ENCODE data around the gene PRDM7. TPM values are rescaled to one million over a fixed set of nuclear protein-coding genes. Genes with fewer than 3 reads are reported as not detected.
"Not testable (repeated sequence)": the region's sequence is repeated elsewhere in the genome, so short reads cannot be mapped to it uniquely, and the experiment has no call there.

Gene PRDM7
- polyA plus RNA-seq (2014; cell fraction: cytosol; rRNA removed): not detected in 2 replicates
- polyA plus RNA-seq (2014; cell fraction: nucleus; rRNA removed): not detected in 2 replicates

DNA sequence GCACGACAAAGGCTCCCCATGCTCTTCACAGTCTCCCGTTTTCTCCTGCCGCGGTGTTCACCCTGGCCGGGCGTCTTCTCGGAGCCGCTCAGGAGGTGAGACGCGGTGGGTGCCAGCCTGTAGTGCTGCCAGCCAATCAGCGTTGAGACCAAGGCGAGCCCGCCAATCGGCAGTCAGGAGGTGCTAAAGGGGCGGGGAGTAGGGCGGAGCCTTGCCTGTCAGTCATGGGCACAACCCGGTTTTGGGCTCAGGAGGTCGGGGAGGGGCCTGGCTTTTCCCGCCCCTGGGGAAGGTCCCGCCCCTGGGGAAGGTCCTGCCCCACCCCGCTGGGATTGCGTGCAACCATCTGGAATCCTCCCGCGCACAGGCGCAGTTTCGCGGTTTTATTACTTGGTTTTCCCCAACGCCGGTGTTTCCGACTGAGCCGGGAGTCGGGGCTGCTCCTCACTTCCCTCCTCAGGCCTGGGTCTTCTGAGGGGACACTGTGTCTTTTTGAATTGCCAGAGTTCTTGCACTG is at the start of gene PRDM7:
Gene PRDM7, minus strand, starts transcription at position 92 of the 517 bp plus-strand sequence. CDS start 1,421 bp downstream, outside the sequence.
- peak; percentile 99 for DNase-seq (ENCODE audit: low spot score)

DNA sequence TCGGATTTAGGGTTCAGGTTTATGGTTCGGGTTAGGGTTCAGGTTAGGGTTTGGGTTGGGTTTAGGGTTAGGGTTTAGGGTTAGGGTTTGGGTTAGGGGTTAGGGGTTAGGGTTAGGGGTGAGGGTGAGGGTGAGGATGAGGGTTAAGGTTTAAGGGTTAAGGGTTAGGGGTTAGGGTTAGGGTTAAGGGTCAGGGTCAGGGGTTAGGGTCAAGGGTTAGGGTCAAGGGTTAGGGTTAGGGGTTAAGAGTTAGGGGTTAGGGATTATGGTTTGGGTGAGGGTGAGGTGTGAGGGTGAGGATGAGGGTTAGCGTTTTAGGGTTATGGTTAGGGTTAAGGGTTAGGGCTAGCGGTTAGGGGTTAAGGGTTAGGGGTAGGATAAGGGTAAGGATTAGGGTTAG is 44.7 kb upstream of the PRDM7 start:
- DNase-seq (ENCODE audit: low spot score): not testable (repeated sequence)

DNA sequence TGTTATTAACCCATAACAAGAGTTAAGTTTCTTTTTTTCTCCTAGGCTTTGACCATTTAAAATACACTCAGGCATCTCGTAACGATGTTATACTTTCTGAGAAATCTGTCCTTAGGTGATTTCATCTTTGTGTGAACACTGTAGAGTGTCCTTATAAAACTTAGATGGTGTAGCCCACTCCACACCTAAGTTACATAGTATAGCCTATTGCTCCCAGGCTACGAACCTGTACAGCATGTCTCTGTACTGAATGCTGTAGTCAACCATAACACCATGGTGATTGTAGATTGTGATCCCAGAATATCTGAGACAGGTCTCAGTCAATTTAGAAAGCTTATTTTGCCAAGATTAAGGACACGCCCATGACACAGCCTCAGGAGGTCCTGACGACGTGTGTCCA is 30.5 kb upstream of the PRDM7 start:
- not testable (repeated sequence) for DNase-seq (ENCODE audit: low spot score)

DNA sequence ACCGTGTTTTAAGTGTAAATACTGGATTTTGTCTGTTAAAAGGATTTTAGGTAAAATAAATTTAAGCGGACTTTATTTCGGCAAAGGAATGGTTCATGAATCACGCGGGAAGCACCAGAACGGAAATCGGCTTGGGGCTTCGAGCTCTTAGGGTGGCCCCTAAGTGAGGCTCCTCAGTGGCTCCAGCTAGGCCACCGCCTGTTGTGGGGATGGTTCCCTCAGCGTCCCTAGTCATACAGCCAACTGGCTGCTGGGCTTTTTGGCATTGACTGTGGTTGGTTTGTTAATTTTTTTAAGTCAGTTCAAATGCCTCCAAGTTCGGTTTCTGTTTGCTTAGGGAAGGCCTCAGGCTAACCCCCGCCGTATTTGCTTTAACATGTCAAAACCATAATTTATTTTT is 29.9 kb upstream of the PRDM7 start:
- not testable (repeated sequence) for DNase-seq (ENCODE audit: low spot score)

DNA sequence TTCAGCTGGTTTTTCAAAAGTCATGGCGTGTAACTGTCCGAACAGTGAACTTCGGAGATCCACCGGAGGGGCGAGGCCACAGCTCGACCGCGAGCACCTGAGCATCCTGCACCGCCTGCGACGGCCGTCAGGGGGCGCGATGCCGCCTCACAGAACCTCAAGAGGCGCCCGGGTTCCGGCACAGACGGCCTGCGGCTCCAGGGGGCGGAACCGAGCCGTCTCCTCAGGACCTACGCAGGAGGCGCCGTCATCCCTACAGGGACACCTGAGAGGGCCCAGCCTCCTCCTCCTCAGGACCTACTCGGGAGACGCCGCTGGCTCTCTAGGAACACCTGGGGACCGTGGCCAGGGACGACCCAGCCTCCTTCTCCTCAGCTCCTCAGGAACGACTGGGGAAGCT is 29.1 kb upstream of the PRDM7 start:
- not testable (repeated sequence) for DNase-seq (ENCODE audit: low spot score)

DNA sequence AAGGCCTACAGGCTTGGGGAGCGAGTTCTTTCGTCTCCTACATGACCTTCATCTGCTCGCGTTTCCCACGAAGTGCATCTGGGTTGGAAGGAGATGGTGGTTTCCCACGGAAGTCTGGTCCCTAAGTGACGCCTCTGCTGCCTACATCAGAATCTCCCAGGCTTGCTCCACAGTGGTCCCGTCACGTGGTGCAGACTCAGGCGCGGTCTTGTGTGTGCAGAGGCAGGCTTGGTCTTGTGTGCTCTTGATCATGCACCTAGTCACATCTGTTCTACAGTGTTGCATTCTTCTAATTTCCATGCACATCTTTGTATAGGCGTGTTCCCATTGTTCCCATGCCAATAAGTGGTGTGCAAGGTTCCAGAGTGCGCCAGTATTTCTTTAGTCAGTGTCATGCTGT is 27.6 kb upstream of the PRDM7 start:
- not testable (repeated sequence) for DNase-seq (ENCODE audit: low spot score)

DNA sequence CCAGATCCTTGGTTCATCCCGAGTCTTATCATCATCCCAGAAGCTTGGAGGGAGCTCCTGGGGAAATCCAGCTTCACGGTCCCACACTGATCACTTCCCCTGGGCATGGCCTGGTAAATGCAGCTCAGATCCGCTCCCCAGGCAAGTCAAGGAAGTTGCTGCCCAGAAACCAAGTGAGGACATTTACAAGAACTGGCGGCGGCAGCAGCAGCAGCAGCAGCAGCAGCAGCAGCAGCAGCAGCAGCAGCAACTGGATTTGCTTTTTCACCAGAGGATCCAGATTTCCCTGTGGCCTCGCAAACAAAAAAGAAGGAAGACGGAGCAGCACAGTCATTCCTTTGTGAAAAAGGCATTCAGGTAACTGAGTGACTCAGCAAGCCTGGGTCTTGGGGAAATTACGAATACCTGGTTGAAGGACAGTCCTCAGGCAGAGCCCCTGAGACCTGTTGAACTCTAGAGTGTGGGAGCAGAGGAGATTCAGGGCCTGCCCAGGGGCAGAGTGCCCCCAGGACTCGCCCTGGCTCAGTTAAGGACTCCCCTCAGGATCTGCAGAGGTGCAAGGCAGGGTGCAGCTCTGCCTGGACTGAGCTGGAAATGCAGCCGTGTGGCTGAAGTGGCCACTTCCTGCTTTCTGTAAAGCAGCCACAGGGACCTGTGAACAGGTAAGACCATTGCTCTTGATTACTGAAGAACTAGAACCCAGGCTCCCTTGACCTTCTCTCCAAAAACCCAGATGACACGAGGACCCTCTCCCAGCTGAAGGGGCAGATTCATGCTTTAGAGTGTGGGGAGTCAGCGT is 25.2 kb upstream of the PRDM7 start:
- DNase-seq (ENCODE audit: low spot score): not testable (repeated sequence)

DNA sequence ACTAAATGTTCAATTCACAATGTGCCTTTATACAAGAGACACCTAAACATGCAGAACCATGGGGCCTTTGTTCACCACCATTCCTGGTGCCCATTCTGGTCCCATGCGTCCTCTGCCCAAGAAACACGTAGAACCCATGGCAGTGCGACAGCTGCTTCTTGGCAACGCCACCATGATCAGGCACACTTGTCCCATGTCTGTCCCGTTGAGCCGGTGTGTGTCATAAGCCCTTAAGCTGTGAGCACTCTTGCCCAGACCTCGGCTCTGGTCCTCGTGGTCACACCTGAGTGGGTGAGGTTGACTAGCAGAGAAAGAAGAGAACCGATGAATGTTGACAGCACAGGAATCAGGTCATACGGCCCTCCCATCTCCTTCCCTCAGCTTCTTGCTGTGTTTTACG is 24.2 kb upstream of the PRDM7 start:
- not testable (repeated sequence) for DNase-seq (ENCODE audit: low spot score)

DNA sequence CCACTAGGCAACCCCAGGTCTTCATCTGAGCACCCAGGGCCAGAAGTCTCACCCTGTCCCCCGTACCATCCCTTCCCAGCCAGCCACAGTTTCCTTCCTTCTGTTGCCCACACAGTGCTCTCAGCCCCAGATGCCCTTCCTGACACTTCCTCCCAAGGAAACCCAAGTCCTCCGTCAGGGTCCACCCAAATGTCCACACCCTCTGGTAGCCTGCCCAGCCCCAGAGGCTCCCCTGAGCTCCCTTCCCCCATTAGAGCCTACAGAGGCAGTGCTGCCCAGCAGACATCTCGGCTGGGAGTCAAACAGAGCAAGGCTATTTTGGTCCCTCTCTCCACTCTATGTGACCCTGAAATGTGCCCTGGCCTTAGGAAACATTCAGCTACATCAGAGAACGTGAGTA is 23.7 kb upstream of the PRDM7 start:
- not testable (repeated sequence) for DNase-seq (ENCODE audit: low spot score)

DNA sequence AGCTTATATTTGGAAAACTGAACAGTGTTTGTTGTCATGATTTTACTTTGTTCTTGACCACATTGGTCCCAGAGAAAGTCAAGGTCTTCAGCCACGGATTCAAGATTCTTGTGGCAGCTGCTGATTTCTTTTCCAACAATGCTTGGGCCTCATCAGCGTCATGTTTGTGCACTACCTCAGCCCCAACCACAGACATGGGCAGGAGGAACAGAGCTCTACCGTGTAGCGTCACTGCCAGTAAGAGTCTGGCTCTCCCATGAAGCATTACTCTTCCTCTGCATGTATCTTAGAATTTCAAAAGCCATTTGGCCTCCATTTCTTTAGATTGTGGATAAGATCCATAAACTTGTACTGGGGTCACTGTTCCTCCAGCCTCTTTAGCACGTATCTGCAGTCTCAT is 23.1 kb upstream of the PRDM7 start:
- DNase-seq (ENCODE audit: low spot score): not testable (repeated sequence)

DNA sequence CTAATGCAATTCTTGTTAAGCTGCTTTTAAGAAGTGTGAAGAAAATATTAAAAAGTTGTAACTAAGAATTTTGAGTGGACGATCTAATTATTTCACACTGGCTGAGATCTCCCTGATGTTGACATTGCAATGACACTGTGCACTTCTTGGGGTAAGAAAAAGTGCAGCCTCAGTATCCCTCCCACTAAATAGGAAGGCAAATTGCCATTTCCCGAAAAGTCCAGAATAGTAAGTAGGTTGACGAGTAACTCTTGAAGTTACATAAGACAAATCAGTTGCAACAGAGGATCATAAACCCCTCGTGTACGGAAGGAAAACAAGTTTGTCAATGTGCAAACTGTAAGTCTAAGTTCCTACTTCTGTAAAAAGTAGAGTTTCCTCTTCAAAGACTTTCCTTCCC is 21.8 kb upstream of the PRDM7 start:
- not testable (repeated sequence) for DNase-seq (ENCODE audit: low spot score)

DNA sequence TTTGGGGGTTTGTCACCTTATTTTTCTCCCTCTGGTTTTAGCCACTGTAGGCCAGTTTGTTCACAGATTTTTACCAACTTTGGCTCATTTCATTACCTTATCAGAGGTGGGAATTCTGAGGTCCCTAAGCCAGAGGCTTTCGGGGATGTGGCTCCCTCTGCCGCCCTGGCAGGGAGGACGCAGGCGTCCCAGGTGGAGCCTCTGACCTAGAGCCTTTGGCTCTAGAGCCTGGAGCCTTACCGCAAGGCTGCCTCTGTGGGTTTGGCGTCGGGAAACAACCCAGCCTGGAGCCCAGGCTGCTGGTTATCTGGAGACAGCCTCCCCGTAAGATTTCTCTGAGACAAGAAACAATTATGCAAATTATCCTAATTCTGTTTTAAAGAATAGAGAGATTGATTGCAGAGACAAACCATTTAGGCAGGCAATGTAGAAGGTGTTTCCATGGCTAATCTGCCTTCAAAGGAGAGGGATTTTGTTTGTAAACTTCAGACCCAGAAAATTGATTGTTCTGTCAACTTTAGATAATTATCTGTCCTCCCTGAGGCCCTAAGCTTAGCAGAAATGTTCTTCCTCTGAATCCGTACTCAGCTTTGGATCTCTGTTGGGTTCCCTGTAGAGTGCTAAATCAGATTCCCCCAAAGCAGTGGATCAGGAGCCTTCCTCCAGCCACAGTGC is 20.0 kb upstream of the PRDM7 start:
- DNase-seq (ENCODE audit: low spot score): not testable (repeated sequence)

DNA sequence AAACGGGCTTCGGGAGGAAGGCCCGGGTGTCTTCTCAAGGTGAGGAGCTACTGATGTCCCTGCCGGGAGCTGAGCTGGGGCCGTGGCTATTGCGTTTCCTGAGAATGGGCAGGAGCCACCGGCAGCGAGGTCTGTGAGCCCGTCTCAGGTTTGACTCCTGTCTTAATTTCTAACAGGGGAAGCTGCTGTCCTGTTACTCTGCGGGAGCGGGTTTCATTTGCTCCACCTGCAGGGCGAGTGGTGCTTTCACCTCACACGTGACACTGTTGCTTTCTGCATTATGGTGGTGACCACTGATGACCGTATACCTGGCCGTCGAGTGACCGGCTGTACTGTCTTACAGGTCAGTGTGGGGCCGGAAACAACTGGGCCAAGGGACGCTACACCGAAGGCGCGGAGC is 17.7 kb upstream of the PRDM7 start:
- not testable (repeated sequence) for DNase-seq (ENCODE audit: low spot score)

DNA sequence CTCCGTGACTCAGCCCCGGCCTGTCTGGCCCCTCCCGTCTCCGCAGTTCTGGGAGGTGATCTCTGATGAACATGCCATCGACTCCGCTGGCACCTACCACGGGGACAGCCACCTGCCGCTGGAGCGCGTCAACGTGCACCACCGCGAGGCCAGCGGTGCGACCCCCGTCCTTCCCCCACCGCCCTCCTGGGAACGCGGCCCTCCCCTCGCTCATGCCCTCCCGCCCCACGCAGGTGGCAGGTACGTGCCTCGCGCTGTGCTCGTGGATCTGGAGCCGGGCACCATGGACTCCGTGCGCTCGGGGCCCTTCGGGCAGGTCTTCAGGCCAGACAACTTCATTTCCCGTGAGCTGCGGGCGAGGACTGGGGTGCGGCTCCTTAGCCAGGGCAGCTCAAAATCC is 17.2 kb upstream of the PRDM7 start:
- DNase-seq (ENCODE audit: low spot score): not testable (repeated sequence)

DNA sequence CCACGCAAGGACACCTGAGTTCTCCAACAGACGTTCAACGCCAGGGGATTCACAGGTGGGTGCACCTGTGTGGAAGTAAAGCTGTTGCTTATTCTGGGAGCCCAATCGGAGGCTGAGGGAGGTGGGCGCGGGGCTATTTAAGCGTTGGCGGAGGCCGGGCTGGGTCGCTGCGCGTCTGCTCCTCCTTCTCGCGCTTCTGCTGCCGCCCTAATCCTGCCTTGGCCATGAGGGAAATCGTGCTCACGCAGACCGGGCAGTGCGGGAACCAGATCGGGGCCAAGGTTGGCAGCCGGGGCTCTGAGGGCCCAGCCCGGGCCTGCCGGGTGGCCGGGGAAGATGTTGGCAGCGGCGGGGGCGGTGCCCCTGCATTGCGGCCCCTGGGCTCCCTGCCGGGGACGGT is 16.7 kb upstream of the PRDM7 start:
- not testable (repeated sequence) for DNase-seq (ENCODE audit: low spot score)

DNA sequence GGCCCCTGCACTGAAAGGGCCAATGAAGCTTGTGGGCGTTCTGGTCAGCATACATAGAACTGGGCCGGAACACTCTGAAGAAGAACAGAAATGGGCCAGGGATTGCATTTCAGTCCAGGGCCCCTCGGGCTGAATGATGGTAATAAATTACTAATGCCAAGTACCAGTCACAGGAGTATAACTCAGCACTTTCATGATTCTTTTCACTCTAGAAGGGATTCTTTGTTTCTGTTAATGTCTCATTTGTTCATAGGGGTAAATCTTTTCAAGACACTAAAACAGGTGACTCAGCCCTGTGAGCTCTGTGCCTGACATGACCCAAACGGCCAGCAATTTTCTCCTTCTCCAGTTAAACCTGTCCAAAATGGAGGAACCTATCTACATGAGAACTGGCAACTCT is 15.7 kb upstream of the PRDM7 start:
- not testable (repeated sequence) for DNase-seq (ENCODE audit: low spot score)

DNA sequence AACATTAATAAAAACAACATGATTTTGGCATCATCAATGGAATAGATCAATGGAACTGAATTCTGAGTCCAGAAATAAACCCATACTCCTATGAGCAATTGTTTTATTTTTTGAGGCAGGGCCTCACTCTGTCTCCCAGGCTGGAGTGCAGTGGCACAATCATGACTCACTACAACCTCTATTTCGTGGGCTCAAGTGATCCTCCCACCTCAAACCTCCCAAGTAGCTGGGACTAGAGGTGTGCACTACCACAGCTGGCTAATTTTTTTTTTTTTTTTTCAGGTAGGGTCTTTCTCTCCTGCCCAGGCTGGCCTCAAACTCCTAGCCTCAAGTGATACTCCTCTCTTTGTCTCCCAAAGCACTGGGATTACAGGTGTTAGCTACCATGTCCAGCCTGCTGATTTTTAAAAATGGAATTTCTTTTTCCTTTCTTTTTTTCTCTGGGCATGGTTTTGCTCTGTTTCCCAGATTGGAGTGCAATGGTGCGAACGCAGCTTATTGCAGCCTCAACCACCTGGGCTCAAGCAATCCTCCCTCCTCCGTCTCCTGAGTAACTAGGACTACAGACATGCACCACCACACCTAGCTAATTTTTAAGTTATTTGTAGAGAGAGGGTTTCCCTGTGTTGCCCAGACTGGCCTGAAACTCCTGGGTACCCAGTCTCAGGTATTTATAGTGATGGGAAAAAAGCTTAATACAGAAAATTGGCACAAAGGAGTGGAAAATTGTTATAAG is 7.3 kb upstream of the PRDM7 start:
- no peak for DNase-seq (ENCODE audit: low spot score)

DNA sequence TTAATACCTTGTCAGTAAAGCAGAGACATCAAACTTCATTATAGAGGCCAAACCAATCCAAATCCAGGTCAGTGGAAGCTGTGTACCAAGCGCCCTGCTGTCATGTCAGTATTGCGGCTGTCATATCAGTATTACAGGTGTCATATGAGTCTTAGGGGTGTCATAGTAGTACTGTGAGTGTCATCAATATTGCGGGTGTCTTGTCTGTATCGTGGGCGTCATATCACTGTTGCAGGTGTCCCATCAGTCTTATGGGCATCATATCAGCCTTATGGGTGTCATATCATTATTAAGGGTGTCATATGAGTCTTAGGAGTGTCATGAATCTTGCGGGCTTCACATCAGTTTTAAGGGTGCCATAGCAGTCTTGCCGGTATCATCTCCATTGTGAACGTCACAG is 6.0 kb upstream of the PRDM7 start:
- DNase-seq (ENCODE audit: low spot score): no peak

DNA sequence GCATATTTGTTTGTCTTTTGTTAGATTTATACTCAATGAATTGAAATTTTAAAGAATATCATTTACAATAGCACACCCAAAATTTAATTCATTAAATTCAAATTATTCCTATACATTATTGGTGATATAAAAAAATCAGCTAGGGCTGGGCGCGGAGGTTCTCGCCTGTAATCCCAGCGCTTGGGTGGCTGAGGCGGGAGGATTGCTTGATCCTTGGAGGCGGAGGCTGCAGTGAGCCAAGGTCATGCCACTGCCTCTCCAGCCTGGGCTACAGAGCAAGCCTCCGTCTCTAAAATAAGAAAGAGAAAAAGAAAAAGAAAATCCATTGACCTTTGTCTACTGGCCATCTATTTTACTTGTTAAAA is 4.5 kb upstream of the PRDM7 start:
- no peak for DNase-seq (ENCODE audit: low spot score)

DNA sequence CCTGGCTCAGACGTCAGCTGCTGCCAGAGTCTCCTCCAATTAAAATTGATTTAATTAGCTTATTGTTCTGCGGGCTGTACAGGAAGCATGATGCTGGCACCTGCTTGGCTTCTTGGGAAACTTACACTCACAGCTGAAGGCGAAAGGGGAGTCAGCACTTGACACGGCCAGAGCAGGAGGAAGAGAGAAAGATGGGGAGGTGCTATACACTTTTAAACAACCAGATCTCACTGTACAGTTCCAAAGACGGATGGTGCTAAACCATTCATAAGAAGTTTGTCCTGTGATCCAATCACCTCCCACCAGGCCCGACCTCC is 1.4 kb upstream of the PRDM7 start:
- peak; percentile 81 for DNase-seq (ENCODE audit: low spot score)

DNA sequence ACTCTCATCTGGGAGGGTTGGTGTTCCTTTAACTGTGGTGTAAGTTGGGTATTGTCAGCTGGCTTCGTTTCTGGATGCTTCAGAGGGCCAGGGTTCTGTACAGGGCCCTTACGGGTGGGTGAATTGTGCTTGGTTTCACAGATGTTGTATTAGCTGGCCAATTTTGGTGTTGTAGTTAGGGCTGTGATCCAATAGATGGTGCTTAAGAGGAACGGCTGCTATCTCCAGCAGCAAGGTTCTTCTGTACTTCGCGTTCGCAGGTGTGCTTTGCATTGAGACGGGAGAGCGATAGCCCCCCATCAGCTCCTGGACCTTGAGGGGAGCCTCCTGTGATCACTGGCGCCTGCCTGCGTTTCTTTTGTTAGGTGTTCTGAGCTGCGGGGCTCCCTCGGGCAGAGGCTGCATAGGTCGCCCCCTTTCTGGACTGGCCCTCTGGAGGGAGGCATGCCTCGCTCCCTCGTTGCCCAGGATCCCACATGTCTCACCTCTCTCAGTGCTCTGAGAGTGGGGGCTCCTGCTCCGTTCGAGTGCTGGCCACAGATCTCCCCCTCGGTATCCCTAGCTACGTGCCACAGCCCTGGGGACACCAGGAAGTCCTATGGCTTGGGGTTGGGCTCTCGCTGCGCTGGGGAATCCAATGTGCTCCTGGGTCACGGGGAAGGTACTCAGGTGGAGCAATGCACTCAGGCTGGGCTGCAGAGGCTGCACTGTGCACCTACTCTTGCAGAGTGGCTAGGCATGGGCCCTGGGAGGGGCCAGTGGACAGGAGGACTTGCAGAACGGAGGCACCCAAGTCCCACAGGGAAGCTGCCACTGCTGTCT is 837 bp upstream of the PRDM7 start:
- peak; percentile 78 for DNase-seq (ENCODE audit: low spot score)
